ENCODE results near the gene ZBTB18.

GRCh38 chr1:244069326-244069898 is 18.3 kb downstream of the ZBTB18 start:
- TF ChIP-seq CTCF (IDR thresholded peaks at IDR 0.05) (no peak), POLR2A (IDR thresholded peaks at IDR 0.05) (no peak), POLR2AphosphoS5 (IDR thresholded peaks at IDR 0.05) (no peak), EP300 (IDR thresholded peaks at IDR 0.05) (no peak)

All from sigmoid colon (tissue), 4 donors.